Hindlimb muscle (tissue), 1 donor: ENCODE results near the gene NUDT8. TPM values are rescaled to one million over a fixed set of nuclear protein-coding genes. Genes with fewer than 3 reads are reported as not detected.
"Not testable (repeated sequence)": the region's sequence is repeated elsewhere in the genome, so short reads cannot be mapped to it uniquely, and the experiment has no call there.

Source experiments
- DNase-seq: peaks from one replicate; pipeline ENCODE4 v3.0.0-alpha.2; 2013
- polyA plus RNA-seq: library from polyadenylated mRNA; unstranded; fragments of 120-200 nt; gene quantifications from one replicate; pipeline ENCODE4 v1.2.1, GENCODE V29; 2013; ENCODE audit not compliant: insufficient read length

Gene NUDT8
- polyA plus RNA-seq, 1 donor, result 3.7 TPM

DNA sequence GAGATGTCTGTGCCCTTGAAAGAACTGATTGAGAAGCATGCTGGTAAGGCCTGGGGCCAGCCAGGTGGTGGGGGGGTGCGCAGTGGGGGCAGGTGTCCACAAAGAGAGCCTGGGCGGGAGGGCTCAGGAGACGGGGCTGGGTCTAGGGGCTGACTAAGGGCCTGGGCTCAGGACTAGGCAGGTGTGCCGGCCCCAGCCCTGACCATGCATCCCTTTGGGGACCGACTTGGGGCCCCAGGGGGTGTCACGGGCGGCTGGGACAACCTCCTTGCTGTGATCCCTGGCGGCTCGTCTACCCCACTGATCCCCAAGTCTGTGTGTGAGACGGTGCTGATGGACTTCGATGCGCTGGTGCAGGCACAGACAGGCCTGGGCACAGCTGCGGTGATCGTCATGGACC, 18.6 kb downstream of the NUDT8 start:
- DNase-seq, result no peak

GRCh38 chr11:67610302-67610868, 19.4 kb downstream of the NUDT8 start:
- no peak for DNase-seq

GRCh38 chr11:67609316-67609715, 20.4 kb downstream of the NUDT8 start:
- no peak for DNase-seq

DNA sequence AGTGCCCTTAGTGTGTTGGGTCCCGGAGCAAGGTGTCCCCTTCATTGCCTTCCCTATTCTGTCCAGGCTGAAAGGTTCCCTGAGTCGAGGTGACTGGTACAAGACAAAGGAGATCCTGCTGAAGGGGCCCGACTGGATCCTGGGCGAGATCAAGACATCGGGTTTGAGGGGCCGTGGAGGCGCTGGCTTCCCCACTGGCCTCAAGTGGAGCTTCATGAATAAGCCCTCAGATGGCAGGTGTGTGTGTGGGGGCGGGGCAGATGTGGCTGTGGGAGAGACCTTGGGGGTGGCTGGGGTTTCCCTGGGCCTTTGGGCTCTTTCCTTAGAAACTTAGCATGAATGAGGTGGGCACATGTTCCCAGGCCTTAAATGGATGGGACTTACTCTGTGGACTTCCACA, 21.3 kb downstream of the NUDT8 start:
- no peak for DNase-seq

DNA sequence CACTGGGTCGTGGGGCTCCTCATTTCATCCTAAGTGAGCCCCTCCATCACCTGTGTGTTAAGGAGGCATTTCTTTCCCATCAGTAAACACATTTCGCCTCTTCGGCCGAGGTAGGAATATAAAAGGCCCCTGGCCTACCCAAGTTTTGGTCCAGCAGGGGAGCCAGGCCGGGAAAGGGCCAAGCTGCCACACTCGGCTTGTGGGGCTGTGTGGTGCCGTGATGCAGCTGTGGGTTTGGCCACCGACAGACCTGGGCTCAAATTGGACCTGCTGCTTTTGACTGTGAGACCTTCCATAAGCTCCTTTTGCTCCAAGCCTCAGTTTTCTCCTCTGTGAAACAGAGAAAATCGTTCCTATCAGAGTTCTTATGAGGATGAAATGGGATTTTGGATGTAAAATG, 22.2 kb downstream of the NUDT8 start:
- no peak for DNase-seq

DNA sequence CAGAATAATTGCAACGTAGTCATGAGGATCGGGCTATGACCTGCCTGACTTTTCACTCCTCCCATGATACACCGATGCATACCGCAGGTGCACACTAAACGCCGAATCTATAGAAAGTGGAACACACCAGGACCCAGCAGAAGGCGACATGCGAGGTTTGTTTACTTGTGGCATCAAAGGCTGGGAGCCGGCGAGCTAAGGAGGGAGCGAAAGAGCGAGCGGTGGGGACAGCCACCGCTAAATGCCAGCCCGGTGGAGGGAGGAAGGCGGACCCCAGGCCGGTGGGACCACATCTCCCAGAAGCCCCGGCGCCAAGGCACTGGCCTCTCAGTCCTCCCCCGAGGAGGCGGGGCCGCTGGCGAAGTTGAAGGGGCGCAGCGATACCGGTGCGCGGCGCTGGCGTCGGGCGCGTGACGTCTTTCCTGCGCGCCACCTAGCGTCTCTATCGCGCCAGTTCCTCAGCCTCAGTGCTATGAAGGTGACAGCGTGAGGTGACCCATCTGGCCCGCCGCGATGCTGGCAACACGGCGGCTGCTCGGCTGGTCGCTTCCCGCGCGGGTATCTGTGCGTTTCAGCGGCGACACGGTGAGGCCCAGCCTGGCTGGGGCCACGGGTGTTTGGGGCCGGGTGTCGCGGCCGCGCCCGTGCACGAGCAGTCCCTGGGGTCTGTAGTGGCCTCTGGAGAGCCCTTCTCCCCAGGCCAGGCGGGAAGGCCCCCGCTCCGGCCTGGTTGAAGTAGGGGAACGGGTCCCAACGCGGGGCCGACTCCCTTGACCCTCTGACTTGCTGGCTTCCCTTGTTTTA, 23.0 kb downstream of the NUDT8 start, which contains the start of gene NDUFV1:
TSS of gene NDUFV1 (plus strand) at position 445 of the 804 bp plus-strand sequence. CDS start at position 514, 69 bp downstream.
- peak; percentile 97 for DNase-seq

GRCh38 chr11:67606093-67606491, 23.6 kb downstream of the NUDT8 start:
- no peak for DNase-seq

DNA sequence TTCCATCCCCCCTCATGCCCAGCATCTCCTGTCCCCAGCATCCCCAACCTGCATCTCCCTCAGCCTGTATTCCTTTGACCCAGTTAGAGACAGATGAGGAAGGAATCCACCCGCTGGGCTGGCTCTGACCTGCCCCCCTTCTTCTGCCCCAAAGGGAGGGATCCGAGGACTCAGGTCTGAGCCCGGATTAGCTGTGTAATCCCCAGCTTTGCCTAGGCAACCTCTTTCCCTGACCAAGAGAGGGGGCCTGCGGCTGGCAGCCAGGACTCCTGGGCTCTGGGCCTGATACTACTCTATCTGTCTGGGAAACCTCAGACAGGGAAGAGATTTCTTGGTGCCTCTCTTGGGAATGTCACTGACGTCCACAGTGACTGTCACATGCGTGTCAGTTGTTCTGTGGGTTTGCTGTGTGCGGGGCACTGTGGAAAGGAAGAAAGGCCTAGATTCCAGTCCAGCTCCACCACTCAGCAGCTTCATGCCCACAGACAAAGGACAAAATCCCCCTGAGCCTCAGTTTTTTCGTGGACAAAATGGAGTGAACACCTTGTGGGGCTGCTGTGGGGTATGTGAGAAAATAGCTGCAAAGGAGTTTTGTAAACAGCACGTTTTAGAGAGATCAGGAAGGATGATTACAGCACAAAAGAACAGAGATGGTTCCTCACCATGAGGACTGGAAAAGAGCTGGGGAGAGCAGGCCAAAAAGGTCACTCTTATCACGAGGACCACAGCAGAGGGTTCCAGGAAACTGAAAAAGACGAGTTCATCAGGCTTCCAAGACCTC, 24.3 kb downstream of the NUDT8 start:
- DNase-seq, result no peak

GRCh38 chr11:67604815-67605214, 24.9 kb downstream of the NUDT8 start:
- DNase-seq, result no peak

GRCh38 chr11:67604119-67604518, 25.6 kb downstream of the NUDT8 start:
- DNase-seq, result not testable (repeated sequence)

DNA sequence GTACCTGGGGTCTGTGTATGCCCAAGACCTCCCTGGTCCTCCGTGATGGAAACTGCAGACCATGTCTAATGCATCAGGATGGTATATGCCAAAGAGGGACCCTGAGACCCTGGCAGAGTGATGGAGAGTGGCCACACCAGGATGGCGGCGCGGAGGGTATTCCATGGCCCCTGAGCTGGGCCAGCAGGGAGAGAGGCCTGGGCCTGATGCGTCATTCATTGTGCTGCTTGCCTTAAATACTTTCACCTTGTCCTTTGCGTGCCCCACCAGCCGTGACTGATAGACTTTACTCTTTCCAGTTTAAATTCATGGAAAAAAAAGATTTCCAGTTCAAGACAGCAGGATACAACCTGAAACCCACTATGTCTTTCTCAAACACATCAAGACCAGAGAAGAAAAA, 28.6 kb downstream of the NUDT8 start:
- DNase-seq, result no peak

DNA sequence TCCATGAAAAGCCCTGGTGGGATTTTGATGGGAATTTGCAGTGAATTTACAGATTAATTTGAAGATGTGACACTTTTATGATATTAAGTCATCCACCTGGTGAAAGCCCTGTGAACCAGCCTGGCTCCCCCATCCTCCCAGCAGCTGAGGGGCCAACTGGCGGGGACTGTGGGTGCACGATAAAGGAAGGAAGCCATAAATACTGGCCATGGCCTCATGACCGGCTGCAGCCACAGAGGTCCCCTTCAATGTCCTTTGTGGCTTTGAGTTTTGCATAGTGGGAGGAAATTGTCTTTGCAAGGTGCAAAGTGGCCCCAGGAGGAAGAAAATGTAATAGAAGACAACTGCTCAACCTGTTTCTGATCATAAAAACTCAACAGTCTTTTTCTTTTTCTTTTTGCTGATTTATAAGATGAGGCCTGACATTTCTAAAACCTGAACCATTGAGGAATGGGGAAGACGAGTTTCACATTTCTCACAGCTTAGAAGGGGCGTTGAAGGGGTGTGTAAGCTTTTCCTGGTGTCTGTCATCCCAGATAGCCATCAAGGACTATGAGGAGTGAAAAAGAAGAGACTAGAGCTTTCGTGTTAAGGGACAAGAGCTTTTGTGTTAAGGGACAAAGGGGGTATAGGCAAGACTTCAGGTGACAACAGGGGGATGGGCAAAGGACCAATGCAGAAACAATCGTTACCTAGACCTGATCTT, 29.3 kb downstream of the NUDT8 start:
- DNase-seq, result no peak

GRCh38 chr11:67599149-67599548, 30.6 kb downstream of the NUDT8 start:
- DNase-seq, result no peak

DNA sequence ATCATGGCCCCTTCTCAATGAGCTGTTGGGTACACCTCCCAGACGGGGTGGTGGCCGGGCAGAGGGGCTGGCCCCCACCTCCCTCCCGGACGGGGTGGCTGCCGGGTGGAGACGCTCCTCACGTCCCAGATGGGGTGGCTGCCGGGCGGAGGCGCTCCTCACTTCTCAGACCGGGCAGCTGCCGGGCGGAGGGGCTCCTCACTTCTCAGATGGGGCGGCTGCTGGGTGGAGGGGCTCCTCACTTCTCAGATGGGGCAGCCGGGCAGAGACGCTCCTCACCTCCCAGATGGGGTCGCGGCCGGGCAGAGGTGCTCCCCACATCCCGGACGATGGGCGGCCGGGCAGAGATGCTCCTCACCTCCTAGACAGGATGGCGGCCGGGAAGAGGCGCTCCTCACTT, 31.8 kb downstream of the NUDT8 start:
- not testable (repeated sequence) for DNase-seq

- DNase-seq, result not testable (repeated sequence)
These were observed 32.3 kb downstream of the NUDT8 start for GRCh38 chr11:67597458-67597857.

DNA sequence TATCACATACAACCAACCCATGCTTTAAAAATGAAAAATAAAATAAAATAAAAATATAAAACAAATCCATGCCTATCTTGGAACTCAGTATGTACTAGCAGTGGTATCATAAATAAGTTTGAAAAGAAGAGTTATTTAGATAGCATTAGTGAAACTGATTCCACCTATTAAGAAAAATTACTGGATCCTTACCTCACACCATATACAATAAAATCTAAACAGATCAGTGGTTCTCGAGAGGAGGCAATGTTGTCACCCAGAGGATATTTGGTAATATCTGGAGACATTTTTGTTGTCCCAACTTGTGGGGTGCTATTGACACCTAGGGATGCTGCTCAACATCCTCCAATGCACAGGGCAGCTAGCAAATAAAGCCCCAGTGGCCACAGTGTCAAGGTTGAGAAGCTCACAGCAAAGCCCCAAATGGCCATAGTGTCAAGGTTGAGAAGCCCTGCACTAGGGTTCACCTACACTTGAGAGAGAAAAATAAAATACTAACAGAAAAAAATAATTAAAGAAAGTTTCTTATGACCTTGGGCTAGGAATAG, 32.9 kb downstream of the NUDT8 start:
- no peak for DNase-seq

DNA sequence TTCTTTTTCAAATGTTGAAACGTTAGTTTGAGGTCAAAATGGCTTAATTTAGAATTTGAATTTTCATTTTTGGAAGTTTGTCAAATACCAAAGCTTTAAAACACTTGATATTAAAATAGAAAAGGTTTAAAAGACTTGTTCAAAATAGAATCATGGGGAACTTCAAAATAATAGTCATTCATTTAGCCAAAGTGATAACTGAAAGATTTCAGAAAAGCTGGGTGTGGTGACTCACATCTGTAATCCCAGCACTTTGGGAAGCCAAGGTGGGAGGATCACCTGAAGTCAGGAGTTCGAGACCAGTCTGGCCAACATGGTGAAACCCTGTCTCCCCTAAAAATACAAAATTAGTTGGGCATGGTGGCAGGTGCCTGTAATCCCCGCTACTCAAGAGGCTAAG, 35.3 kb downstream of the NUDT8 start:
- DNase-seq, result no peak

DNA sequence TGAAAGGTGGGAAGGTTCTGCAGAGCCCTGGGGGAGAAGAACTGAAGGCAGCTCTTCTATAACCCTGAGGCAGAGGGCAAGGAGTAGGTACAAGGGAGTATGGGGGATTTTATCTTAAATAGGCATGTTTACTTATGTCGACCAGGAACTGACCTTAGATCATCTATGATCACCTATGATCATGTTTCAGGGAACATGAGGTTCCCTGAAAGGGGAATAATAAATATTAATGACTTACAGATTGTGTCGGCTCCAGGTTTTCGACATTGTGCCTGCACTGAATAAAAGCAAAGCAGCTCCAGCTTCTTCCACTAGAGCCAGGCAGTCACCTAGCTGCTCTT, 36.2 kb downstream of the NUDT8 start:
- DNase-seq, result no peak

GRCh38 chr11:67592880-67593564, 36.7 kb downstream of the NUDT8 start:
- no peak for DNase-seq

DNA sequence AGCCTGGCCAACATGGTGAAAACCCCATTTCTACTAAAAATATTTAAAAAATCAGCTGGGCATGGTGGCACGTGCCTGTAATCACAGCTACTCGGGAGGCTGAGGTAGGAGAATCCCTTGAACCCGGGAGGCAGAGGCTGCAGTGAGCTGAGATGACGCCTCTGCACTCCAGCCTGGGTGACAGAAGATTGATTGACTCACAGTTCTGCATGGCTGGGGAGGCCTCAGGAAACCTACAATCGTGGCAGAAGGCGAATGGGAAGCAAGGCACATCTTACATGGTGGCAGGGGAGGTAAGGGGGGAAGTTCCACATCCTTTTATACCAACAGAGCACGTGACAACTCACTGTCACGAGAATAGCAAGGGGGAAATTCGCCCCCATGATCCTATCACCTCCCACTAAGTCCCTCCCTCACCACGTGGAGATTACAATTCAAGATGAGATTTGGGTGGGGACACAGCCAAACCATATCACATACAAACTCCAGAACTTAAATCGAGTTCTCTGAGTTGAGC, 40.8 kb downstream of the NUDT8 start:
- DNase-seq, result not testable (repeated sequence)

DNA sequence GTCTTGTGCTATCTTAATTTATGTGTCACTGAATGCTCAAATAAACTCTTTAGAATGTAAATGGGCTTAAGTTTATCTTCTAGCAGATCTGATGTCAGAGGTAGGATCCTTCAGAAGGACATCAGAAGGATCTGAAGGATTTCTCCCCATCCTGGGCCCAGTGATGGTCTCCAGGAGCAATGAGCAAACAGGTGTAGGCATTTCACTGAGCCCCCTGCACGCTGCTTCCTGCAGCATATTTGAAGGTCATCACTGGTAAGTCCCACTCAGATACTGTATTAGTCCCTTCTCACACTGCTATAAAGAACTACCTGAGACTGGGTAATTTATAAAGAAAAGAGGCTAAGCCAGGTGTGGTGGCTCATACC, 41.6 kb downstream of the NUDT8 start:
- DNase-seq, result no peak
